Activated CD8-positive, alpha-beta memory T cell treated with anti-CD3 and anti-CD28 coated beads, Interleukin-2, amount 50 U/mL, for 1 hour (primary cell): ENCODE results near the gene RALGAPA2.

Experiments
- DNase-seq: peaks from one replicate; pipeline ENCODE4 v3.0.0-alpha.2; 2020; ENCODE audit errors: extremely low read depth

Gene RALGAPA2

GRCh38 chr20:20497242-20497978, 215.0 kb downstream of the RALGAPA2 start:
- DNase-seq = no peak

- DNase-seq = no peak
Measured at GRCh38 chr20:20495729-20496503, 216.5 kb downstream of the RALGAPA2 start.

GRCh38 chr20:20493701-20494100, 218.7 kb downstream of the RALGAPA2 start:
- DNase-seq = no peak

GRCh38 chr20:20492521-20493332, 219.7 kb downstream of the RALGAPA2 start:
- no peak for DNase-seq

- no peak for DNase-seq
Measured at GRCh38 chr20:20491784-20492264, 220.6 kb downstream of the RALGAPA2 start.

- DNase-seq = no peak
Measured at GRCh38 chr20:20491110-20491783, 221.2 kb downstream of the RALGAPA2 start.

GRCh38 chr20:20490673-20491072, 221.8 kb downstream of the RALGAPA2 start:
- DNase-seq = no peak

GRCh38 chr20:20489648-20490341, 222.6 kb downstream of the RALGAPA2 start:
- DNase-seq = no peak

GRCh38 chr20:20489054-20489453, 223.4 kb downstream of the RALGAPA2 start:
- DNase-seq = no peak

- DNase-seq = no peak
Measured at GRCh38 chr20:20488388-20488787, 224.1 kb downstream of the RALGAPA2 start.

GRCh38 chr20:20487811-20488210, 224.6 kb downstream of the RALGAPA2 start:
- no peak for DNase-seq

GRCh38 chr20:20483328-20483727, 229.1 kb downstream of the RALGAPA2 start:
- DNase-seq = no peak

- DNase-seq = no peak
Measured at GRCh38 chr20:20482453-20482852, 230.0 kb downstream of the RALGAPA2 start.

- DNase-seq = no peak
Measured at GRCh38 chr20:20480689-20481088, 231.8 kb downstream of the RALGAPA2 start.

- no peak for DNase-seq
Measured at GRCh38 chr20:20480126-20480525, 232.3 kb downstream of the RALGAPA2 start.

GRCh38 chr20:20477444-20478041, 234.9 kb downstream of the RALGAPA2 start:
- no peak for DNase-seq

GRCh38 chr20:20476504-20476903, 235.9 kb downstream of the RALGAPA2 start:
- DNase-seq = no peak

- DNase-seq = no peak
Measured at GRCh38 chr20:20473657-20474056, 238.8 kb downstream of the RALGAPA2 start.

- DNase-seq = no peak
Measured at GRCh38 chr20:20472684-20473274, 239.7 kb downstream of the RALGAPA2 start.

GRCh38 chr20:20466341-20466879, 246.0 kb downstream of the RALGAPA2 start:
- no peak for DNase-seq
